Measurements from ENCODE around the gene PIM3.

The PIM3 gene

GRCh38 chr22:49960159-49961004 lies at the start of gene PIM3:
PIM3 (plus strand) TSS chr22:49960772; CDS start chr22:49960948, 176 bp downstream.
- in situ Hi-C loops (cut with MboI; ENCODE audit: low sequenced_read_pairs): no loop called here

GRCh38 chr22:49911881-49912625 lies 48.5 kb upstream of the PIM3 start:
- in situ Hi-C loops (cut with MboI; ENCODE audit: low sequenced_read_pairs): no loop called here

- in situ Hi-C loops (cut with MboI; ENCODE audit: low sequenced_read_pairs): no loop called here
These were observed 47.5 kb upstream of the PIM3 start for GRCh38 chr22:49913026-49913425.

DNA sequence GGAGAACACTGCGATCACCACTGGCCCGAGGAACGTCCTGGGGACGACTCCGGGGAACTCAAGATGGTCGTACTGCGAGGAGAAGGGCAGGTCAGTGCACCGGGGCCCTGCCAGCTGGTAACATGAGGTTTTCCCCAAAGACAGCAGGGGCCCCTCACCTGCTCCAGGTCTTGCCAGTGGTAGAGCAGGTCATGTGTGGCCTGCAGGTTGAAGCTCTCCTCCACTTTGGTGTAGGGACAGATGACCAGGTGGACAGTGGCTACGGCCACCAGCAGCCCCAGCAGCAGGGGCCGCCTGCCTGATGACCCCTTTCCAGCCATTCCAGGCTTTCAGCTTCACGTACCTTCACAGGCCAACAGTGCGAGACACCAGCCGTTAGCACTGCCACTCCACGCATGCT lies 47.1 kb upstream of the PIM3 start:
- in situ Hi-C loops (cut with MboI; ENCODE audit: low sequenced_read_pairs): no loop called here

- in situ Hi-C loops (cut with MboI; ENCODE audit: low sequenced_read_pairs): no loop called here
These were observed 46.3 kb upstream of the PIM3 start for GRCh38 chr22:49914256-49914655.

GRCh38 chr22:49915610-49916009 lies 45.0 kb upstream of the PIM3 start:
- in situ Hi-C loops (cut with MboI; ENCODE audit: low sequenced_read_pairs): no loop called here

- in situ Hi-C loops (cut with MboI; ENCODE audit: low sequenced_read_pairs): no loop called here
These were observed 43.7 kb upstream of the PIM3 start for GRCh38 chr22:49916831-49917230.

DNA sequence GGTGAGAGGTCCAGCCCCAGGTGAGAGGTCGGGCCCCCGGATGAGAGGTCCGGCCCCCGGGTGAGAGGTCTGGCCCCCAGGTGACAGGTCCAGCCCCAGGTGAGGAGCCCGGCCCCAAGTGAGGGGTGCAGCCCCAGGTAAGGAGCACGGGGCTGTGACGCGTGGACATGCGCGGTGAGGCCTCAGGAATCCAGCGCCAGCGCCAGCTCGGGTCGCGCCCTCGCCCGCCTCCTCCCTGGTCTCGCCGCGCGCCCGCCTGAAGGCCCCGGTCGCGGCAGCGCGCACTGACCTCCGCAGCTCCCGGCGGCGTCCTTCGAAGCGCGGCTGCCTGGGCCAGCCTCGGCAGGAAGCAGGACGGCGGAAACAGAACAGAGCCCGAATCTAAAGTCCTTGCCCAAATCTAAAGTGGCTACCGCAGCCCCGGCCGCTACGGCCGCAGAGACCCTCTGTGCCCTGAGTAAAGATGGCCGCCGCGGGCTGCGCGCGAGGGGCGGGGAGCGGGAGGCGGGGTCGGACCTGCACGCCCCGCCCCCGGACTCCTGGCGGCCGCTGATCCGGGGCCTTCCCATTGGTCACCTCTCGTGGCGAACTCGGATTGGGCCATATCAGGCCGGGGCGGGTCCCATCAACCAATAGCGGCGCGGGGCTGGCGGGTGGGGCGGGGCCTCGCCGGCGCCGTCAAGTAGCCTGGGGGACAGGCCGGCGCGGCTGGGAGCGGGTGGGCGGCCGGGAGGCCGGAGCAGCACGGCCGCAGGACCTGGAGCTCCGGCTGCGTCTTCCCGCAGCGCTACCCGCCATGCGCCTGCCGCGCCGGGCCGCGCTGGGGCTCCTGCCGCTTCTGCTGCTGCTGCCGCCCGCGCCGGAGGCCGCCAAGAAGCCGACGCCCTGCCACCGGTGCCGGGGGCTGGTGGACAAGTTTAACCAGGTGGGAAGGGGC lies 42.3 kb upstream of the PIM3 start, which contains the start of the genes ALG12 and CRELD2:
Gene ALG12 (minus strand): TSS at position 465 of the 937 bp plus-strand sequence. CDS start 4,673 bp downstream, outside the sequence.
Gene CRELD2 (plus strand): TSS at position 661 of the 937 bp plus-strand sequence. CDS start 136 bp downstream, at position 797.
- in situ Hi-C loops (cut with MboI; ENCODE audit: low sequenced_read_pairs): no loop called here

DNA sequence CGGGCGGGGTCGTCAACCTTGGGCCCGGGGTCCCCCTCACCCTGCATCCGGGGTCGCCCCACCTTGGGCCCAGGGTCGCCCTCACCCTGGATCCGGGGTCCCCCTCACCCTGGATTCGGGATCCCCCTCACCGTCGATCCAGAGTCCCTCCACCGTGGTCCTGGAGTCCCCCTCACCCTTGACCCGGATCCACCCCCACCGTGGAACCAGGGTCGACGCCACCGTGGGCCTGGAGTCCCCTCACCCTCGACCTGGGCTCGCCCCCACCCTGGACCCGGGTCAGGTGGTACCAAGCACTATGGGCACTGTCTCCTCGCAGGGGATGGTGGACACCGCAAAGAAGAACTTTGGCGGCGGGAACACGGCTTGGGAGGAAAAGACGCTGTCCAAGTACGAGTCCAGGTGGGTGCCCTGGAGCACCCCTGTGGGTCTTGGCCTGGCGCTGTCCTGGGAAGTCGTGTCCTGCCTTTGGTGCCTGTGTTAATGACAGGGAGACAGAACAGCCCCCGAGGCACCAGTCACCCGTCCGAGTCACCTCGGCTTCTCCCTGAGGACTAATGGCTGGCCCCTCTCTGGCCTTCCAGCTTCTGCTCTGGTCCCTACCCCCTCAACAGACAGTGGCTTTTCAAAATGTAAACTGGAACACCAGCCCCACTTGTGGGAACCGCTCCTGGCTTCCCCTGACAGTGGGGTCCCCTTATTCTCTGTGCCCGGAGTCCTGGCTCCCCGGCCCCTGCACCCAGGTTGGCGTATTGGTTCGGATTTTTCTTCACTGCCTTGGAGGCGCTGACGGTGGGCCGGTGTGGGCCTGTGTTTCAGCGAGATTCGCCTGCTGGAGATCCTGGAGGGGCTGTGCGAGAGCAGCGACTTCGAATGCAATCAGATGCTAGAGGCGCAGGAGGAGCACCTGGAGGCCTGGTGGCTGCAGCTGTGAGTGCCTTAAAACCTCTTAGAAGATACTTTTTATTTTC lies 41.4 kb upstream of the PIM3 start:
- in situ Hi-C loops (cut with MboI; ENCODE audit: low sequenced_read_pairs): no loop called here

DNA sequence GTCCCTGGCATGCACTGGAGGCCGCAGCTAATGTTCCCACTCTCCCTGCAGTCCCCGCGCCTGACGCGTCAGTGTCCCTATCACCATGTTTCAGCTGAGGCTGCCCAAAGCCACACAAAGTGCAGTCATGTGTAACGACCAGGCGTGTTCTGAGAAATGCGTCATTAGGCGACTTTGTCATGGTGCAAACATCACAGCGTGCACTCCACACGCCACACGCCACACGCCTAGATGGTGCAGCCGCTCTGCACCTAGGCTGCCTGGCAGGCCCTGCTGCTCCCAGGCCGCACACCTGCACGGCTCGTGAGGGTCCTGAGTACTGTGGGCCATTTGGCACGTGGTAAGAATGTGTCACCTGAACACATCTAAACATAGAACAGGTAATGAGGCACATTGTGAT lies 39.7 kb upstream of the PIM3 start:
- in situ Hi-C loops (cut with MboI; ENCODE audit: low sequenced_read_pairs): no loop called here

DNA sequence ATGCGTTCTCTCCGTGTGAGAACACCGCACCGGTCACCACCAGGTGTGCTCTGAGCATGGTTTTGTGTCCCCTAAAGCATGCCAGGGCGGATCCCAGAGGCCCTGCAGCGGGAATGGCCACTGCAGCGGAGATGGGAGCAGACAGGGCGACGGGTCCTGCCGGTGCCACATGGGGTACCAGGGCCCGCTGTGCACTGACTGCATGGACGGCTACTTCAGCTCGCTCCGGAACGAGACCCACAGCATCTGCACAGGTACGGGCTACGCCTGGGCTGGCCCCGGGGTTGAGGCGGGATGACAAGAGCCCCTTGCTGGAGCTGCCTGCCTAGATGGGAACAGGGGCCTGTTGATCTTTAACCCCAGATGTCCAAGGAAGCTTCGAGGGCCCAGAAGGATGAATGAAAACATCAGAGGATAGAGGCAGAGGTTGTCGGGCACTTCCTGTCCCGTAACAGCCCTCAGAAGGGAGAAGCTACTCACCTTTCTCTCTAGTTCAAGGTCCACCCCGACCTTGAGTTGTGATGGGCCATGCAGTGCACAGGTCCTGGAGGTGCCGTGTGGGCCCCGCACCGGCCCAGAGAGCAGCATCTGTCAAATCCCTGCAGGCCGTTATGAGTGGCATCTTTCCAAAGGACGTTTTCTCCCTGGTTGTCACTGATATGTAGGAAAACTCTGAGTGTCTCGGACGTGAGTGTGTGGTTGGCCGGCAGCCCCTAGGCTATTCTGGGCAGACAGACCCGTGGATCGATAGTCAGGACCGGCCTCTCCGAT lies 38.9 kb upstream of the PIM3 start:
- in situ Hi-C loops (cut with MboI; ENCODE audit: low sequenced_read_pairs): no loop called here

- in situ Hi-C loops (cut with MboI; ENCODE audit: low sequenced_read_pairs): no loop called here
These were observed 38.1 kb upstream of the PIM3 start for GRCh38 chr22:49922484-49922883.

- in situ Hi-C loops (cut with MboI; ENCODE audit: low sequenced_read_pairs): no loop called here
These were observed 37.6 kb upstream of the PIM3 start for GRCh38 chr22:49922926-49923325.

GRCh38 chr22:49923445-49923844 lies 37.1 kb upstream of the PIM3 start:
- in situ Hi-C loops (cut with MboI; ENCODE audit: low sequenced_read_pairs): no loop called here

- in situ Hi-C loops (cut with MboI; ENCODE audit: low sequenced_read_pairs): no loop called here
These were observed 36.3 kb upstream of the PIM3 start for GRCh38 chr22:49924113-49924833.

DNA sequence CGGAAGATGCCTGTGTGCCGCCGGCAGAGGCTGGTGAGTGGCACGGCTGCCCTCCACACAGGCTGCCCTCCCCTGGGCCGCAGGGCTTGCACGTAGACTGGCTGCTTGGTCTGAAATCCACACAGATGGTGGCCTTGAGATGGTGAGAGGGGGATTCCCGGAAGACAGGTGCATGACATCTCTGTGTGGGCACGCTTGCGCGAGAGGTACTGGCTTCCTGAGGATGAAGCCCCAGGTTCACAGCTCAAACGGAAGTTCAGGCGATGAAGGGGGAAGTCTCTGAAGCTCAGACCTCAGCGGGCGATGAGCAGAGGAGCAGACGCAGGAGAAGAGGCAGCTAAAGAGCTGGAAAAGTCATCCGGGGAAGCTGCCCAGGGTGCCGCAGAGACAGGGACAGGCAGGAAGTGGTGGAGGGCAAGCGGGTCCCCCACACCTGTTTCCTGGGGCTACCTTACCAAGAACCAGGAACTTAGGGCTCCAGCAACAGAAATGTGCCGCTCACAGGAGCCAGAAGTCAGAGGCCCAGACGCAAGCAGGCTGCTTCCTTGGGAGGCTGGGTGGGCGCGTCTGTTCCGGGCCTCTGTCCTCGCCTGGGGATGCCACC lies 34.9 kb upstream of the PIM3 start:
- in situ Hi-C loops (cut with MboI; ENCODE audit: low sequenced_read_pairs): no loop called here

DNA sequence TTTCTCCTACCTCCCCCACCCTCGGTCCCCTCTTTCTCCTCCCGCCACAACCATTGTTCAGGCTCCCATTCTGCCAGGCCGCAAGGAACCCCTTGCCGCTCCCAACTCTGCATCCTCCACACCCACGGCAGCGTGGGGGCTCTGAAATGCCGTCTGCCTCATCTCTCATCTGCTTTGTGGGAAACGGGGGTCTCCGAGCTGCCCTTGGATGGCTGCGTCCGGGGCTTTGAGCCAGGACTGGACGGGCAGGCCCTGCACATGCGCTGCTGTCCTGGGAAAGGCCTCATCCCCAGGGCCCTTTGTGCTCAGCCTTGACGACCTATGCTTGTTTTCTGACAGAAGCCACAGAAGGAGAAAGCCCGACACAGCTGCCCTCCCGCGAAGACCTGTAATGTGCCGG lies 33.7 kb upstream of the PIM3 start:
- in situ Hi-C loops (cut with MboI; ENCODE audit: low sequenced_read_pairs): no loop called here

Measured in HL-60/S4 treated with retinoic acid at 250 ng/mL for 4 days and 3 days (cell line).